Upper lobe of left lung (tissue), 6 donors: ENCODE measurements around the gene PTPRM. TPM values are rescaled to one million over a fixed set of nuclear protein-coding genes. Genes with fewer than 3 reads are reported as not detected.

Experiments
- ATAC-seq, 2 donors: fragments of 200-7000 bp; cut with Tn5 transposase; one replicate each; pipeline ENCODE4 v1.9.1; 2022; ENCODE audit warnings: mild to moderate bottlenecking in 2 of 2, moderate library complexity in 2 of 2; ENCODE audit not compliant: low FRiP score in 2 of 2
- DNase-seq, 2 donors: peaks; one replicate each; pipeline ENCODE4 v3.0.0-alpha.2; 2019 to 2020
- H3K27ac ChIP-seq, 4 donors: fragments of 200-600 bp; sonication (generic); one replicate each; pipeline ENCODE4 v1.5.1; 2016 to 2019
- H3K27me3 ChIP-seq, 4 donors: fragments of 200-600 bp; sonication (generic); one replicate each; pipeline ENCODE4 v1.5.1; 2017 to 2019
- H3K36me3 ChIP-seq, 4 donors: fragments of 200-600 bp; sonication (generic); one replicate each; pipeline ENCODE4 v1.5.1; 2016 to 2019
- H3K4me1 ChIP-seq, 4 donors: fragments of 200-600 bp; sonication (generic); one replicate each; pipeline ENCODE4 v1.5.1; 2018 to 2019
- H3K4me3 ChIP-seq, 4 donors: fragments of 200-600 bp; sonication (generic); one replicate each; pipeline ENCODE4 v1.5.1; 2017 to 2019; ENCODE audit warnings: mild to moderate bottlenecking in 2 of 4, moderate library complexity in 1 of 4
- H3K9me3 ChIP-seq, 4 donors: fragments of 200-600 bp; sonication (generic); one replicate each; pipeline ENCODE4 v1.5.1; 2018 to 2019
- CTCF ChIP-seq, 6 experiments: fragments of 450-650 bp in 4 of 6; fragments of 200-600 bp in 2 of 6; sonication (generic) in 2 of 6; IDR thresholded peaks; one replicate each; pipeline ENCODE4 v1.5.1; 2016 to 2019; ENCODE audit warnings: antibody characterized with exemption in 6 of 6
- EP300 ChIP-seq, 4 donors: sonication (generic); formaldehyde crosslinking; IDR thresholded peaks; one replicate each; pipeline ENCODE4 v1.5.1; 2017; ENCODE audit warnings: antibody characterized with exemption in 4 of 4, control low read depth in 2 of 4
- POLR2A ChIP-seq, 4 donors: fragments of 450-650 bp; IDR thresholded peaks; one replicate each; pipeline ENCODE4 v1.5.1; 2016 to 2017; ENCODE audit warnings: antibody characterized with exemption in 4 of 4, mild to moderate bottlenecking in 2 of 4
- POLR2AphosphoS5 ChIP-seq, 2 donors: sonication (generic); formaldehyde crosslinking; IDR thresholded peaks; one replicate each; pipeline ENCODE4 v1.5.1; 2017; ENCODE audit warnings: antibody characterized with exemption in 2 of 2
- WGBS, 2 donors: methylation state at CpG; one replicate each; pipeline ENCODE4 v1.1.5; 2017 to 2018; 5-methylcytosine and 5-hydroxymethylcytosine counted together
- total RNA-seq, 6 donors: library from RNA; depleted of rRNA in 4 of 6; stranded (reverse); fragments of >200 nt in 4 of 6; gene quantifications; one replicate each; pipeline versions ENCODE4 v1.1.0 to v1.2.1, GENCODE V29; 2016 to 2021
- donor health status: DM: no; HTN: no; CAD: no; lungs with moderate emphysema.
- donor health status: DM: no; HTN: yes; CAD: no; lungs with severe emphysema.

PTPRM gene
- total RNA-seq, 6 donors from 2014 or later, result 82.0 to 201 (median 154) TPM

- peaks cover 0 to 8% (median 4%) of the 10 kb centered on the region in 4 donors for H3K4me1 ChIP-seq
- DNase-seq, result no peak
- no peaks in the 10 kb centered on the region for H3K36me3 ChIP-seq
- no peaks in the 10 kb centered on the region for H3K9me3 ChIP-seq
- TF ChIP-seq CTCF (IDR thresholded peaks at IDR 0.05), result no peak
- TF ChIP-seq POLR2AphosphoS5 (IDR thresholded peaks at IDR 0.05), result no peak
- no peak for TF ChIP-seq POLR2A (IDR thresholded peaks at IDR 0.05)
- TF ChIP-seq EP300 (IDR thresholded peaks at IDR 0.05), result no peak
- H3K27me3 ChIP-seq, result no peaks in the 10 kb centered on the region
- no peak overlapping the region for H3K27ac ChIP-seq
- H3K4me3 ChIP-seq, result no peak overlapping the region
- WGBS, 2 donors, result 76 to 82% methylated on average over 2 of the region's 2 CpGs
- ATAC-seq, result no peak
Observed at GRCh38 chr18:7787339-7787738, 220.2 kb downstream of the PTPRM start.

DNA sequence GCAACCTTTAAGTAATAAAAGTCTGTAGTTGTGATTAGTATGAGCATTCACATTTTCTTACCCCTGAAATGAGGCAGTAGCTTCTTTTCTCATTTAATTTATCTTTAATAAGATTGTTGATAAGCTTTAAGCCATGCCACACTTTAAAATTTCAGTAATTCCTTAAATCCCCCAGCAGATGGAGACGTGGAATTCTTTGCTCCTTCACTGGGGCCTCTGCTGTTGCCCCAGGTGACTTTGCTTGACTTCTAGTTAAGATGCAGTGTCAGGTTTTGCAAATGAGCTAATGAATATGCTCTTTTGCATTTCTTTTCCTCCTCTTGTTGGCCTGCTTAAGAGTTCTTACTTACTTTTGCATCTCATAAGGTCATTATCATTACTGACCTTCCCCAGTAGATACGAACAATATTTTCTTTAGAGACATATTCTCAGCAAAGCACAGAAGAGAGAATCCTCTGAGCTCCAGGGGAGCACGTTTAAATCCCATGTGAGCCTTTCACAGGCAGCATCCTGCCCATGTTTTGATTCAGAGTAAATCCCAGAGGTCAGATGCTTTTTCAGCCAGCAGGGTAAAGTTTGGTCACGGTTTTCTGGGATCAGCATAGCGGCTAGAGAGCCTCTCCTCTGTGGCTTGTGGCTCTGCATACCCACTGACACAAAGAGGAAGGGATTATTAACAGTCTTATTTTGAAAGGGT, 222.9 kb downstream of the PTPRM start:
- ATAC-seq, result peak; percentile 48 to 62
- H3K4me3 ChIP-seq, result no peak overlapping the region
- H3K27ac ChIP-seq, result peak overlapping the region in 2 of 4 donors; percentile 24 to 33
- H3K36me3 ChIP-seq, result no peaks in the 10 kb centered on the region
- WGBS, 2 donors, result 54 to 55% methylated on average over 5 of the region's 5 CpGs
- peak in 1 of 2 donors; percentile 47 for DNase-seq
- no peaks in the 10 kb centered on the region for H3K9me3 ChIP-seq
- no peaks in the 10 kb centered on the region for H3K27me3 ChIP-seq
- TF ChIP-seq EP300 (IDR thresholded peaks at IDR 0.05) (no peak), POLR2A (IDR thresholded peaks at IDR 0.05) (no peak), CTCF (IDR thresholded peaks at IDR 0.05) (peak; percentile 30 to 58 (median 46))
- peaks cover 0 to 8% (median 4%) of the 10 kb centered on the region in 4 donors for H3K4me1 ChIP-seq

DNA sequence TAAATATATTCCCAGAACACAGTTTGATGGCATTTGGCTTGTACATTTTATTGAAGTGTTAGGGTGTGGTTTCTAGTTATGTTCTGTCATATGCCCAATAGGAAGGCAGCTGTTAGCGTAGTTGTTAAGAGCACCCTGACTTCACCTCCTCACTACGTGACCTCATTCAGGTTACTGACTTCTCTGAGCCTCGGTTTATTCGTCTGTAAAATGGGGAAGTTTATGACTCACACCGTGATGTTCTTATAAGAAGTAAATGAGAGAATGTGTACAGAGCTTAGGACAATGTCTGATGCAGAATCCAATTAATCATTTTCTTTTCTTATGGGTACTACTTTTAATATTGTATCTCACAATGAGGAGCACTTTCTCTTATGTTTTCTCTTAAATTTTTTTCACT, 226.0 kb downstream of the PTPRM start:
- no peaks in the 10 kb centered on the region for H3K9me3 ChIP-seq
- ATAC-seq (no peak), DNase-seq (no peak)
- H3K4me1 ChIP-seq, result peaks cover 0 to 8% (median 4%) of the 10 kb centered on the region in 4 donors
- no peak for TF ChIP-seq EP300 (IDR thresholded peaks at IDR 0.05)
- no peak for TF ChIP-seq CTCF (IDR thresholded peaks at IDR 0.05)
- no peak for TF ChIP-seq POLR2A (IDR thresholded peaks at IDR 0.05)
- TF ChIP-seq POLR2AphosphoS5 (IDR thresholded peaks at IDR 0.05), result no peak
- no peak overlapping the region for H3K27ac ChIP-seq
- H3K36me3 ChIP-seq, result no peaks in the 10 kb centered on the region
- H3K27me3 ChIP-seq, result no peaks in the 10 kb centered on the region
- no peak overlapping the region for H3K4me3 ChIP-seq
- WGBS, 2 donors, result 90 to 93% methylated on average over 5 of the region's 5 CpGs

DNA sequence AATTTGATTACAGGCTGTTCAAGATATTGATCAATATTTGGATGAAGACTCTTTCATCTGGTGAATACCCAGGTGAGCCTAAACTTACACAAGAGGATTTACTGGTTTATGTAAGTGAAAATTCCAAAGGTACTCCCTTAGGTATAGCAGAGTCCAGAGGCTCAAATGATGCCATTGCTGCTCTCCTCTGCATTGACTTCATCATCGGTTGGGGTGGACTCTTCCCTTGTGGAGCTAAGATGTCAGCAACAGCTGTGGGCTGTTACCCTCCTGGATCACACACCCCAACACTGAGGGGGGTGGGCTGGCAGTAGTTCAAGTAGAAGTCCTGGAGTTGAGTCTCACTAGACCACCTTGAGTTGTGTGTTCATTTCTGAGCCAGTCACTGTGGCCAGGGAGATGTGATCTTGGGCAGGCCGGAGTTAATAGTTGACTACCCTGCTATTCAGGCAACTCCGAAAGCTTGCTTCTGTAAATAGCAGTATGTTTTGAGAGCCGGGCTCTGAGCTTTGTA, 236.9 kb downstream of the PTPRM start:
- 83 to 88% methylated on average over 4 of the region's 4 CpGs for WGBS, 2 donors

More for the DNA sequence above, 236.9 kb downstream of the PTPRM start:
- H3K27ac ChIP-seq, result no peak overlapping the region
- TF ChIP-seq POLR2AphosphoS5 (IDR thresholded peaks at IDR 0.05) (no peak), CTCF (IDR thresholded peaks at IDR 0.05) (no peak), EP300 (IDR thresholded peaks at IDR 0.05) (no peak), POLR2A (IDR thresholded peaks at IDR 0.05) (no peak)
- peaks cover 0 to 4% (median 0%) of the 10 kb centered on the region in 4 donors for H3K4me1 ChIP-seq
- no peaks in the 10 kb centered on the region for H3K36me3 ChIP-seq
- H3K4me3 ChIP-seq, result no peak overlapping the region
- ATAC-seq, result no peak
- H3K27me3 ChIP-seq, result no peaks in the 10 kb centered on the region
- no peak for DNase-seq
- no peaks in the 10 kb centered on the region for H3K9me3 ChIP-seq
